Neural cell (in vitro differentiated cells): Measurements from ENCODE around the gene LRTM1.

Experiments used
- EP300 ChIP-seq: fragments of 450-650 bp; conservative IDR thresholded peaks from 2 replicates; pipeline ENCODE4 v1.6.1; 2014; ENCODE audit warnings: antibody characterized with exemption, mild to moderate bottlenecking, moderate library complexity; ENCODE audit not compliant: poor library complexity, severe bottlenecking
- EZH2 ChIP-seq: fragments of 200-600, 300-800 bp; shearing (Covaris generic), sonication (generic); IDR thresholded peaks from 2 replicates; pipeline ENCODE4 v1.6.1; 2014; ENCODE audit warnings: antibody characterized with exemption, low read length, borderline replicate concordance, mild to moderate bottlenecking; ENCODE audit not compliant: insufficient read depth, poor library complexity, severe bottlenecking
- POLR2AphosphoS5 ChIP-seq: IDR thresholded peaks from 2 replicates; pipeline ENCODE4 v1.6.1; 2012
- RAD21 ChIP-seq: fragments of 450-650 bp; conservative IDR thresholded peaks from 2 replicates; pipeline ENCODE4 v1.6.1; 2014; ENCODE audit warnings: antibody characterized with exemption, mild to moderate bottlenecking, moderate library complexity
- SMC3 ChIP-seq: fragments of 450-650 bp; conservative IDR thresholded peaks from 2 replicates; pipeline ENCODE4 v1.6.1; 2014; ENCODE audit warnings: antibody characterized with exemption, mild to moderate bottlenecking, moderate library complexity; ENCODE audit not compliant: poor library complexity
- TAF1 ChIP-seq: IDR thresholded peaks from 2 replicates; pipeline ENCODE4 v1.6.1; 2012; ENCODE audit warnings: low read depth
- TF ChIP-seq, protein P1 (sequence below): fragments of 450-650 bp; IDR thresholded peaks from 2 replicates; pipeline ENCODE4 v1.5.1; 2014; ENCODE audit warnings: antibody characterized with exemption, mild to moderate bottlenecking, moderate library complexity; ENCODE audit not compliant: poor library complexity, severe bottlenecking
- TF ChIP-seq, protein P2 (sequence below): IDR thresholded peaks from 2 replicates; pipeline ENCODE4 v1.6.1; 2012; ENCODE audit warnings: borderline replicate concordance

- TF ChIP-seq, protein P1, sequence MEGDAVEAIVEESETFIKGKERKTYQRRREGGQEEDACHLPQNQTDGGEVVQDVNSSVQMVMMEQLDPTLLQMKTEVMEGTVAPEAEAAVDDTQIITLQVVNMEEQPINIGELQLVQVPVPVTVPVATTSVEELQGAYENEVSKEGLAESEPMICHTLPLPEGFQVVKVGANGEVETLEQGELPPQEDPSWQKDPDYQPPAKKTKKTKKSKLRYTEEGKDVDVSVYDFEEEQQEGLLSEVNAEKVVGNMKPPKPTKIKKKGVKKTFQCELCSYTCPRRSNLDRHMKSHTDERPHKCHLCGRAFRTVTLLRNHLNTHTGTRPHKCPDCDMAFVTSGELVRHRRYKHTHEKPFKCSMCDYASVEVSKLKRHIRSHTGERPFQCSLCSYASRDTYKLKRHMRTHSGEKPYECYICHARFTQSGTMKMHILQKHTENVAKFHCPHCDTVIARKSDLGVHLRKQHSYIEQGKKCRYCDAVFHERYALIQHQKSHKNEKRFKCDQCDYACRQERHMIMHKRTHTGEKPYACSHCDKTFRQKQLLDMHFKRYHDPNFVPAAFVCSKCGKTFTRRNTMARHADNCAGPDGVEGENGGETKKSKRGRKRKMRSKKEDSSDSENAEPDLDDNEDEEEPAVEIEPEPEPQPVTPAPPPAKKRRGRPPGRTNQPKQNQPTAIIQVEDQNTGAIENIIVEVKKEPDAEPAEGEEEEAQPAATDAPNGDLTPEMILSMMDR, result no peak
- TF ChIP-seq EZH2, result no peak
- TF ChIP-seq, protein P2, sequence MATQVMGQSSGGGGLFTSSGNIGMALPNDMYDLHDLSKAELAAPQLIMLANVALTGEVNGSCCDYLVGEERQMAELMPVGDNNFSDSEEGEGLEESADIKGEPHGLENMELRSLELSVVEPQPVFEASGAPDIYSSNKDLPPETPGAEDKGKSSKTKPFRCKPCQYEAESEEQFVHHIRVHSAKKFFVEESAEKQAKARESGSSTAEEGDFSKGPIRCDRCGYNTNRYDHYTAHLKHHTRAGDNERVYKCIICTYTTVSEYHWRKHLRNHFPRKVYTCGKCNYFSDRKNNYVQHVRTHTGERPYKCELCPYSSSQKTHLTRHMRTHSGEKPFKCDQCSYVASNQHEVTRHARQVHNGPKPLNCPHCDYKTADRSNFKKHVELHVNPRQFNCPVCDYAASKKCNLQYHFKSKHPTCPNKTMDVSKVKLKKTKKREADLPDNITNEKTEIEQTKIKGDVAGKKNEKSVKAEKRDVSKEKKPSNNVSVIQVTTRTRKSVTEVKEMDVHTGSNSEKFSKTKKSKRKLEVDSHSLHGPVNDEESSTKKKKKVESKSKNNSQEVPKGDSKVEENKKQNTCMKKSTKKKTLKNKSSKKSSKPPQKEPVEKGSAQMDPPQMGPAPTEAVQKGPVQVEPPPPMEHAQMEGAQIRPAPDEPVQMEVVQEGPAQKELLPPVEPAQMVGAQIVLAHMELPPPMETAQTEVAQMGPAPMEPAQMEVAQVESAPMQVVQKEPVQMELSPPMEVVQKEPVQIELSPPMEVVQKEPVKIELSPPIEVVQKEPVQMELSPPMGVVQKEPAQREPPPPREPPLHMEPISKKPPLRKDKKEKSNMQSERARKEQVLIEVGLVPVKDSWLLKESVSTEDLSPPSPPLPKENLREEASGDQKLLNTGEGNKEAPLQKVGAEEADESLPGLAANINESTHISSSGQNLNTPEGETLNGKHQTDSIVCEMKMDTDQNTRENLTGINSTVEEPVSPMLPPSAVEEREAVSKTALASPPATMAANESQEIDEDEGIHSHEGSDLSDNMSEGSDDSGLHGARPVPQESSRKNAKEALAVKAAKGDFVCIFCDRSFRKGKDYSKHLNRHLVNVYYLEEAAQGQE, result no peak
- no peak for TF ChIP-seq RAD21
- no peak for TF ChIP-seq EP300
- TF ChIP-seq POLR2AphosphoS5, result no peak
- TF ChIP-seq TAF1, result no peak
- TF ChIP-seq SMC3, result no peak
Measured at GRCh38 chr3:54889731-54890130, 38.1 kb downstream of the LRTM1 start.
